Raji (cell line): ENCODE measurements around the gene PTAFR.

ENCODE experiments used
- POLR2A ChIP-seq: IDR thresholded peaks from 2 replicates; pipeline ENCODE4 v1.6.1; 2011; ENCODE audit warnings: low read depth, low read length, control low read depth; ENCODE audit not compliant: insufficient read depth

Gene PTAFR

GRCh38 chr1:28159243-28159642, 17.2 kb downstream of the PTAFR start:
- no peak for TF ChIP-seq POLR2A

- no peak for TF ChIP-seq POLR2A
Measured at GRCh38 chr1:28157894-28158293, 18.6 kb downstream of the PTAFR start.

DNA sequence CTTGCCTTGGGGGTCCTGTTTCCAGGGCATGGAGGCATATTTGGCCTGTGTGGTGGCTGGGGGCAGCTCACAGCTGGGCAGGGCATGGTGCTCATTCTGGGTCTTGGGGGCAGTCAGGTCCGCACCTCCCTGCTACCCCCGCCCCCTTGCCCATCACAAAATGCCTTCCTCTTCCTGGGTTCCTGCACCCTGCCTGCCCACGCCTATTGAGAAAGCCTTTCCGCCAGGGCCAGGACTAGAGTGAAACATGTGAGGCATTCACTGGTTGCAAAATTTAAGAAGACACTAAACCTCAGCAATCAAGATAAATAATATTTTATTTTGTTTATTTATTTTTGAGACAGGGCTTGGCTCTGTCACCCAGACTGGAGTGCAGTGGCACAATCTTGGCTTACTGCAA, 19.7 kb downstream of the PTAFR start:
- TF ChIP-seq POLR2A: no peak

DNA sequence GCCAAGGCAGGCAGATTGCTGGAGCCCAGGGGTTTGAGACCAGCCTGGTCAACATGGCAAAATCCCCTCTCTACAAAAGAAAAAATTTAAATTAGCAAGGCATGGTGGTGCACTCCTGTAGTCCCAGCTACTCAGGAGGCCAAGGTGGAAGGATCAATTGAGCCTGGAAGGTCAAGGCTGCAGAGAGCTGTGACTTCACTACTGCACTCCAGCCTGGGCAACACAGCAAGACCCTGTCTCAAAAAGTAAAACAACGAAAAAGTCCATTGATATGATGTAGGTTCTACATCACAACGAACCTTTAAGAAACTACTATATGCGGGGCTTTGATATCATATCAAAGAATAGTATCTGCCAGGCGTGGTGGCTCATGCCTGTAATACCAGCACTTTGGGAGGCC, 20.9 kb downstream of the PTAFR start:
- TF ChIP-seq POLR2A: no peak

DNA sequence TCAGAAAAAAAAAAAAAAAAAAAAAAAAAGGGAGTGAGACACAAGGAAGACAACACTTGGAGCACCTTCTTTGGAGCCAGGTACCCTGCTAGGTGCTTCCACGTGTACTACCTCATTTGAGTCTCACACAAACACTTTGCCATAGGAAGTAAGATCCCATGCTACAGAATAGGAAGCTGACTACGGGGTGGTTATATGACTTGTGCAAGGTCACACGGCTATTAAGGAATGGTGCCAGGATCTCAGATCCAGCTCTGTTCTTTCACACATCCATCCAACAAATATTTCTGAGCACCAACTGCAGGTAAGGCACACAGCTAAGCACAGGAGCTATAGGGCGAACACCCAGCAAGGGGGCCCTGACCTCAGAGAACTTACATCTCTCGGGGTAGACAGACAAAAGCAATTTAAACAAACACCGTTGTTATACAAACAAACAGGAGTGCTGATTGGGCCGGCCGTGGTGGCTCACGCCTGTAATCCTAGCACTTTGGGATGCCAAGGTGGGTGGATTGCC, 22.4 kb downstream of the PTAFR start:
- TF ChIP-seq POLR2A: no peak

GRCh38 chr1:28150125-28150780, 26.2 kb downstream of the PTAFR start:
- TF ChIP-seq POLR2A: no peak

- TF ChIP-seq POLR2A: peak; percentile 28
Measured at GRCh38 chr1:28148880-28149195, 27.7 kb downstream of the PTAFR start.

DNA sequence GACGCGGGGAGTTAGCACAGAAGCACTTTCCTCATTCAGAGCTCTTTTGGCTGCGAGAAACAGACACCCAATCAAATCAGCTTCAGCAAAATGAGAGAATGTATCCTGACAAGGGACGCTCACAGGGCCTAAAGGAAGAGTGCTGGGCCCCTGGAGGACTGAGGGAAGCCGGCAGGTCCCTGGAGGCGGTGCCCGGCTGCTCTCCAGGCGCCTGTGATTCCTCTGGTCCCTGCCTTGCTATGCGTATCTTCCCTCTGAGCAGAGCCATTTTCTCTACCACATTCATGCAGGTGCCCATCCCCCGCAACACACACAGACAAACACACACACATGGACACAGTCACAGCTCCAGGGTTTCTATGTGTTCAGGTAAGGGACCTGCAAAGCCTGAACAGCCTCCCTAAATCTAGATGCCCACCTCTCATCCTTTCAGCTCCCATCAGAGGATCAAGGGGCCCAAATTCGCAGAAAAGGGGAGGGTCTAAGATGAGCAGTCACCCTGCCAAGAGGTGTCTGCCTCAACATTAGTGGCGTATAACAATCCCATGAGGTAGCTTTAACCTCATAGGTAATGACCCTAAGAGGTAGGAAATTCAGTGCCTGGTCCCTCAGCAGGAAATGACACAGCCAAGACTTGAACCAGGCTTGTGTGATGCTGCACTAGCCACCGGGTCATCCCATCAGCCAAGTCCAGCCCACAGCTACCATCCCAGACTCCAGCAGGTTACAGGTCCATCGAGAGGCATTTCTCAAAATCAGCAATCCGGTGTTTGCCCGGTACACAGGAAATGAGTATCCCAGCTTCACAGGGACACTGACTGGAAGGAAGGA, 29.0 kb downstream of the PTAFR start:
- no peak for TF ChIP-seq POLR2A

DNA sequence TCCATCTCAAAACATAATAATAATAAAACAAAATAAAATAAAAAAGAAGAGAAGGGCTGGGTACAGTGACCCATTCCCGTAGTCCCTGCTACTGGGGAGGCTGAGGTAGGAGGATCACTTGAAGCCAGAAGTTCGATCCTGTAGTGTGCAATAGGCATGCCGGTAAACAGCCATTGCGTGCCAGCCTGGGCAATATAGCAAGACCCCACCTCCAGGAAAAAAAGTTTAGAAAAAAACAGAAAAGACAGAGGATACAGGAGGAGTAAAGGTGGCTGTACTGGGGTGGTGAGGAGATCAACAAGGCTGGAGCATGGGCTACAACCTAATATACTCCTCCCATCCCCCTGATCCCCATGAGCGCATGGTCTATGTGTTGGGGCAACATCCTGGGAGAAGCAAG, 30.8 kb downstream of the PTAFR start:
- TF ChIP-seq POLR2A: no peak

DNA sequence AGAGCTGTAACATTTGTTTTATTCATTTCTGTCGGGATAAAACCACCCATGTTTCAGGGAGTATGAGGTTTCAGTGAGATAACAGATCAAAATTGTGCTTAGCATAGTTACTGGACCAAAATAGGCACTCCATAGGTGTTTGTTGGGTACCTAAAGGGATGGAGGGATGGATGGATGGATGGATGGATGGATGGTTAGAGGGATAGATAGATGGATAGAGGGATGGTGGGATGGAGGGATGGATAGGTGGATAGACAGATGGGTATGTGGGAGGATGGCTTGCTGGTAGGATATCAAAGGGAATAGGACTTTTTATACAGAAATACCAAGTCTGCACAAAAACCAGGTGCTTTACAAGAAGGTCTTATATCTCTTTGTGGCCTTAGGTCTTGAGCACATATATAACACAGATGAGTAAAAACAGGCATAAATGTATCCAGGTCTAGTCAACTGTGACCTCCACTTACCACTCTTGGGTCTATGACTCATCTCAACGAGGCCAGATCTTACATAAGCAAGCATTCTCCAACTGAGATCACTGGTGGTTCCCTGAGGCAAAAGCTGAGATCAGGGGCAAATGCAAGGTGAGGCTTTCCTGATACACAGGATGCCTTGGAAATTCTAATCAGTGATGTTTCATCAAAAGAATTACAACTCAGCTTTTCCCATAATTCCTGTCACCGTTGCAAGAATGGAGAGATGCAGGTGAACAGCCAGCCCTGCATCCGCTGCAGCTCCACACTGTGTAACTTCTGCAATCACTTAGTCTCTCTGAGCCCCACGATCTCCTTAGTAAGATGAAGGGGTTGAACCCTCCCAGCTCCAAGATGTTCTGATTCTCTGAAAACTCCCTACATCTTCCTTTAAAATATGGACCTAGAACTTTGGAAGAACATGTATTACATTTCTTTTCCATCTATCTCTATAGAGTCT, 32.0 kb downstream of the PTAFR start:
- TF ChIP-seq POLR2A: peak; percentile 56; the same call in 1 of the 2 replicates

DNA sequence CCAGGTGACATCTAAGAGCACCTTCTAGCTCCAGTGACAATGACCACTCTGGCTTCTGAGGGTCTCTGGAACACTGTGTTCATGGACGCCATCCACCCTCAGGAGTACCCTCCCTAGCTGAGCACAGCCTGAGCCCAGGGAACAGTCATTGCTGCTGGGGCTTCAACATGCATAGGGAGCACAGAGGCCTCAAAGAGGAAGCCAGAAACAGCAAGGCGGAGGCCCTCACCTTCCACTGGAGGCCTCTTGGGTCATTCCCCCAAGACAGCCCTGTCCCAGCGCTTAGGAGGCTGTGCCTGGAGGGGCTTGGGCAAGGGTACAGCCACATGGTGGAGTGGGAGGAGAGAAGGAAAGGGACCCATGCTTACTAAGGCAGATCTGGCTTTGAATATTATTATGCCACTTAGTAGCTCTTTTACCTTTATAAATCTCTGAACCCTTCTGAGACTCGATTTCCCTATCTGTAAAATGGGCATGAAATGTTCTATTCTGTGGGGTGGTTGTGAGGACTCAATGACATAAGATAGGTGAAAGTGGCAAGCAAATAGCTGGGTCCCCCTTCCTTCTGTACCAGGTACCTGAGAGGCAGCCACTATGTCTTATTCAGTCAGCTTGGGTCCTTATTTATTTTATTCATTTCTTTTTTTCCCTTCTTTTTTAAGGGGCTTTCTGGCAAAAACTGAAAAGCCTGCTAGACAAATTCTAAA, 32.8 kb downstream of the PTAFR start:
- TF ChIP-seq POLR2A: no peak

DNA sequence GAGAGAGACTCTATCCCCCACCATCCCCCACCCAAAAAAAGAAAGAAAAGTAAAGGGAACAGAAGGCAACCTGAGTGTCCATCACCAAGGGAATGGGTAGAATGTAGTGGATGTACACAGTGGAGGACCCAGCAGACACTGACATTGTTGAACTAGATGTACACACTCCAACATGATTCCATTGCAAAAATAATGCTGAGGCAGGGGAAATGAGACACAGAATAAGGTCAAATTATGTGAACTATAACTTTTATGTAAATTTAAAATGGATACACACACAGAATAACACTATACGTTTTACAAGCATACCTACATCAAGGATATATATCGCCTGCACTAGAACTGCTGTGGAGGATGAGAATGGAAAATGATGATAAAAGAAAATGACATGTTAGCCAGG, 34.8 kb downstream of the PTAFR start:
- TF ChIP-seq POLR2A: no peak

- TF ChIP-seq POLR2A: no peak
Measured at GRCh38 chr1:28139025-28139712, 37.3 kb downstream of the PTAFR start.

- no peak for TF ChIP-seq POLR2A
Measured at GRCh38 chr1:28136922-28137613, 39.4 kb downstream of the PTAFR start.
